Fibroblast of lung (primary cell): ENCODE results near the gene ECPAS.

Experiments used
- CTCF ChIP-seq, 2 donors: IDR thresholded peaks in 1 of 2; conservative IDR thresholded peaks in 1 of 2; 1 replicate in 1 of 2; 2 replicates in 1 of 2; pipeline ENCODE4 v1.5.1; 2011 to 2012; ENCODE audit warnings: low read length in 2 of 2, control low read depth in 1 of 2, inconsistent platforms in 1 of 2, low read depth in 1 of 2, mild to moderate bottlenecking in 1 of 2
- EZH2 ChIP-seq: IDR thresholded peaks from 2 replicates; pipeline ENCODE4 v1.5.1; 2012; ENCODE audit warnings: low read length, control low read depth, mild to moderate bottlenecking; ENCODE audit errors: missing control alignments

- TF ChIP-seq CTCF (conservative IDR thresholded peaks at IDR 0.05 in 1 of 2, IDR thresholded peaks at IDR 0.05 in 1 of 2; ENCODE audit: low read depth in 1 of 2, low read length in 2 of 2) (no peak), EZH2 (no peak)
Observed at GRCh38 chr9:111501648-111502047, 17.5 kb upstream of the ECPAS start.
